GM19043 (cell line): ENCODE data around the gene DUS4L.

Experiments used
- ATAC-seq: cut with Tn5 transposase; IDR thresholded peaks from one replicate; pipeline ENCODE4 v1.9.1; 2021; ENCODE audit warnings: low read depth; ENCODE audit not compliant: unreplicated experiment

Gene DUS4L

GRCh38 chr7:107579885-107580715, 16.3 kb downstream of the DUS4L start, which contains the start of gene BCAP29:
TSS of gene BCAP29 (plus strand) at chr7:107580246. CDS start at chr7:107580773, 527 bp downstream.
- ATAC-seq, result peak; percentile 93

DNA sequence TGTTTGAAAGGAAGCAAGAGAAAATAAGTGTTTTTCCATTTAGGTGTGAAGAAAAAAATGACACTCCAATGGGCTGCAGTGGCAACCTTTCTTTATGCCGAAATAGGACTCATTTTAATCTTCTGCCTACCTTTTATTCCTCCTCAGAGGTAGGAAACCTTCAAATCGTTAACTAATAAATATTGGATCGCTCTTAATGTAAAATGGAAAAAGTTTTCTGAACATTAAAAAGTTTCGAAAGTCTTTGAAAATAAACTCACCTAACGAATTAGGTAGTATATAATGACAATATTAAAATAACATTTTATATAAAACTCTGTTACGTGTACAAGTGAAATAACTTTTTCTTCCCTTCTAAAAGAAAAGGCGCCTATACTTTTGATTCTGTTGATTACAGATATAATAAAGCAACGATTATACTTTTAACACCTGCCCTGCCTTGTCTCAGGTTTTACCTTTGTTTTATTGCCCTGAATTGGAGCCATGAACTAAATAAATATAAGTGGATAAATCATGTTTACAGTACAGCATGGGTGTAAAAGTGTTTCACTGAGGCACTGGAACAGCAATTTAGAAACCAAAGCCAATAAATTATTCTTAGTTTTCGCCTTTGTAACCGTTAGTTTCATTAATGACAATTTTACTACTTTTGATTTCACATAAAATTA, 17.1 kb downstream of the DUS4L start:
- no peak for ATAC-seq

DNA sequence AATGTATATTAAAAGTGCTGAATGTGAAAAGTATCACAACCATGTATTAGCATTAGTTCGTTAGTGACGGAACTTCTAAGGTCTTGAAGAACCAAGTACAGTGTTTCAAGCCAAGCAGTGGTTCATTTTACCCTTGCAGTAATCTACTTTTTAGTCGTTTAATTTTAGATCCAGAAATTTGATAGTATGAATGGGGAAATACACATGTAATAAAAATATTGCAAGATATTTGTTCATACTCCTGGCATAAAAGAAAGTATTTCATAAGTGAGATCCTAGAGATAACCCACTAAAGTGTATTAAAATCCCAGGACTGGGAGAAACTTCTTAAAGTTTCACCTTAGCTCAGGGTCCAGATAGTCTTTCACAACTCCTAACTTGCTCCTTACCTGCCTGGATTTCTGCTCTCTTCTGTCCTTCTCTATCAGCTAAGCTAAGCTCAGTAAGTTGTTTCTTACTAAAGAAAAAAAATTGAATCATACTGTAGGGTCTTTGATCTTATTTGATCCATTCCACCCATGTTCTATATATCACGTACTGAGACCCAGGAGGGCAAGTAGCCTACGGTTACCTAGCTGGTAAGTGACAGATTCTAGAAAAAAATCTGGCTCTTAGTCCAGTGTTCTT, 17.7 kb downstream of the DUS4L start:
- no peak for ATAC-seq

GRCh38 chr7:107582875-107583274, 19.1 kb downstream of the DUS4L start:
- ATAC-seq, result no peak

- no peak for ATAC-seq
Observed at GRCh38 chr7:107584716-107585115, 20.9 kb downstream of the DUS4L start.

GRCh38 chr7:107588529-107589130, 24.9 kb downstream of the DUS4L start:
- ATAC-seq, result no peak

GRCh38 chr7:107591421-107591820, 27.6 kb downstream of the DUS4L start:
- ATAC-seq, result no peak

- ATAC-seq, result no peak
Observed at GRCh38 chr7:107592361-107593024, 28.7 kb downstream of the DUS4L start.

DNA sequence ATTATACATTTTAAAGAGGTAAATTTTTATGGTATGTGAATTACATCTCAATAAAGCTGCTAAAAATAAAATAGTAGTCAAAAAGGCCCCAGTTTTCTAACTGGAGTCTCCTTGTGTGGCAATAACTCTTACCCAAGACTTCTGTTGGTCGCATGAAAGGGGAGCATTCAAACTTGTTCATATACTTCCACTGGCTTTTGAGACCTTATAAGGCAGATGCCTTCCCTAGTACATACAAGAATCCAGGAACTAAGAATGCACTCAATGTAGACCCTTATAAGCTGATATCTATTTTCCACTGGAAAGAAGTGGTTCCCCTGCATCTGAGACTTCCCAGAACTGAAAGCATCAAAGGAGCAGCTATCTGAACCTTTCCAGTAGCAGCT, 29.2 kb downstream of the DUS4L start:
- ATAC-seq, result no peak

- no peak for ATAC-seq
Observed at GRCh38 chr7:107594961-107595737, 31.4 kb downstream of the DUS4L start.

- no peak for ATAC-seq
Observed at GRCh38 chr7:107596881-107597581, 33.3 kb downstream of the DUS4L start.

DNA sequence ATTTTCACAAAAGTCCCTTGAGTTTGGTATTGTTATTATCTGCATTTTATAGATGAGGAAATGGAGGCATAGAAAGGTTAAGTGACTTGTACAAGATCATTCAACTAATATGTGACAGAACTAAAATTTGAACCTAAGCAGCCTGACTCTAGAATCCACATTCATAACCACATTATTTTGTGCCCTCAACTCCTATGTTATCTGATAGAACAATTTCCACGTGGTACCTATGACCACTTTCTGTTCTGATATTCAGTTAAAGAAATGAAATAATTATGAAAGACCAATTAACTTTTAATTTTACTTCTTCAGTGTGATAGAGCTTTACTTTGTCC, 33.8 kb downstream of the DUS4L start:
- no peak for ATAC-seq

- ATAC-seq, result no peak
Observed at GRCh38 chr7:107597953-107598352, 34.2 kb downstream of the DUS4L start.

GRCh38 chr7:107599262-107599661, 35.5 kb downstream of the DUS4L start:
- no peak for ATAC-seq

- no peak for ATAC-seq
Observed at GRCh38 chr7:107600816-107601215, 37.0 kb downstream of the DUS4L start.

GRCh38 chr7:107605218-107605815, 41.5 kb downstream of the DUS4L start:
- ATAC-seq, result no peak

DNA sequence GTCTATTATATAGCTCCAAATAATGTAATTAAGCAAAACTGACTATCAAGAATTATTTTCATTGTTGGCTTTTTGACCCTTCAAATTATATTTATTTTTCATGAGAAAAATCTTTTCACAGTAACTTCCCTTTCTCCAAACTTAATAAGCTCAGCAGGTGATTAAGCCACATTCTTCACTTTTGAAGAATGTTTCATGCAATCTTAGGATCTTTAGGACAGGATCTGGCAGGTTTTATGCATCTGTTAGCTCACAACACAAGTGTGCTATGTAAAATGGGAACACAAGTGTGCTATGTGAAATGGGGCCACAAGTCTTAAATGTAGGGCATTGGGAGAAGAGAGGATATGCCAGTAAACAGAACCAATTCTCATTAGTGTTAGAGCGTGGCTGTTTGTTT, 42.5 kb downstream of the DUS4L start:
- no peak for ATAC-seq

DNA sequence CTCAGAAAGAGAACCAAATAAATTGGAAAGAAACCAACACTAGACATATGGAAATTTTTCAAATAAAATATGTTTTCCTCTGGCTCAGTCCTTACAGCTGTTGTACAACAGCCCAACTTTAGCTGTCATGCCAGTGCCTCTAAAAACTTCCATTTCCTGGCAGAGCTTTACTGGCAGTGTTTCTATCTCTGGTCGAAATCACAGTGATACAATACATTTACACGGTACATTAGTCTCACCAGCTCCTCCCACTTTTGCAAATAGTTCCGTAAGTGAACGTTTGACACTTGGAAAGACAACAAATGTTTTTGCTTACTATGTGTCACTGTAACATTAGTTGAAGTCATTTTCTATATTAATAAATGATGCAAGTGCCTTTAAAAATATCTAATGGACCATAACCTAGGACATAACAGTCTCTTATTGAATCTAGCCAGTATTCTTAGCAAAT, 46.1 kb downstream of the DUS4L start:
- ATAC-seq, result no peak

DNA sequence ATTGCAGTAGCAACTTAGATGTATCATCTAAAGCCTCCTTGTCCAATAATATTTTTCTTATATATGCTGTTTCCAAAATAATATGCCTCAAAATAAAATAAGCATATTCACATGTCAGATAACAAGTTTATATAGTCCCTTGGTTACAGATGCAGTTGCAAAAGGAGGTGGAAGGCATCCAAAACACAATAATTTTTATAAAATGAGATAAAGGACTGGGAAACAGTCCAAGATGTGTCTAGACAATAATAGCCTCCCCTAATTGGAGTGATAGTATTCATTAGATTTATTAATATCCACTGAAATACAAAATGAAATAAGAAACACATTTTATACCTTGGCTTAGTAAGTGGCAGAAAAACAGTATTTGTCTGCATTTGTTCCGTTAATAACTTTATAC, 46.6 kb downstream of the DUS4L start:
- ATAC-seq, result no peak
